GM18498 (cell line): Measurements from ENCODE around the gene REG3G.

ENCODE experiments used
- ATAC-seq: cut with Tn5 transposase; IDR thresholded peaks from one replicate; pipeline ENCODE4 v1.9.1; 2021; ENCODE audit warnings: mild to moderate bottlenecking, moderate library complexity; ENCODE audit not compliant: unreplicated experiment

REG3G gene

GRCh38 chr2:79025421-79025820 lies at the start of gene REG3G:
Gene REG3G, plus strand, starts transcription at chr2:79025702. Its CDS starts 392 bp downstream, at chr2:79026094.
- ATAC-seq, result no peak

DNA sequence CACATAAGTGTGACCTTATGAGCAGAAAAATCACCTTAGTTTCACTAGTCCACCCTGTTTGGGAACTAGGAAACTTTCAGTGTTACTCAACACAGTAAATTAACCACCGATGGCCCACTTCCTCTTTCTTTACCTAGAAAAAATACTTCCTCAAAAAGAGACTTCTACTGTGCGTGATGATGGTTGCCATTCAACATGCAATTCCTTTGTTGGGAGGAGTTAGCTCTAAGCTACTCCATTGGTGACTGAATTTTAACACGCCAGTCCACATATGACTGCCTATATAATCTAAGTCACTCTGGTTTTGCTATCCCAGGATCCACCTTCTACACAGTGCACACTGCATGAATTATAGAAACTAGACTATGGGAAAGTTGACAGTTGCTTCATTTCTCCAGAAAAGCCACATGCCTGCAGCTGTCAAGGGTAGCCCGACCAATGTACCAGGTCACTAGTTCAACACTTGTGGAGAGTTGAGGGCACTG lies 47.8 kb upstream of the REG3G start:
- peak; percentile 95 for ATAC-seq

GRCh38 chr2:78978340-78978739 lies 47.2 kb upstream of the REG3G start:
- no peak for ATAC-seq

DNA sequence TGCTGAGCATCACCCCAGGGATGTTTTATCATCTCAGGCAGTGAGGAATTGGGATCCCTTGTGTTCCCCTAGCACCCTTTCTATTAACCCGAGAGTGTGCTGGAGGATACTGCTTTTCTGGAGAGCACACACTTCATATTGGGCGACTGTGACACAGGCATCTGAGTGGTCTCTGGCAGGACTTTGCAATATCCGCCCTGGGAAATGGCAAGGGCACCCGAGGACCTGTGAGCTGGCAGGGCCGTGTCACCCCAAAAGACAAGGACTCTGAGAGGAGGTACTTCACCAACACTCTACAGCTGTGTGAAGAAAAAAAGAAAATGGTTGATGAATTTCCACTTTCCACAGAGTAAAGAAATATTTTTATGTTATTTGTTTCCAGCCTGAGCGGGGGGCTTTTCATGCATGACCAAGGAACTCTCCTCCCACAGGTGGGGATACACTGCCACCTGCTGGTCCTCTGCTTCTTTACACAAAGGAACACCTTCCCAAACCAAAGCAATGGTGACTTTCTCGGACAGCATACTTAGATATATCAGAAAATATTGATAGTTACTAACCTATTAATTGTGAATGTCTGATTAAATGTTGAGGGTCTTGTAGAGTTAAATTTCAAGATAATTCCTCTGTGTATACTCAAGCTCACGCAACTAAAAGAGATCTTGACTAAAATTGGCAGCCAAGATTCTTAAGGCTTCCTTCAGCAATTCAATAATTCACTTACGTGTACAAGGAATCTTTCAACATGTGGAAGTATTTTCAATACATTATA lies 45.9 kb upstream of the REG3G start:
- peak; percentile 42 for ATAC-seq

DNA sequence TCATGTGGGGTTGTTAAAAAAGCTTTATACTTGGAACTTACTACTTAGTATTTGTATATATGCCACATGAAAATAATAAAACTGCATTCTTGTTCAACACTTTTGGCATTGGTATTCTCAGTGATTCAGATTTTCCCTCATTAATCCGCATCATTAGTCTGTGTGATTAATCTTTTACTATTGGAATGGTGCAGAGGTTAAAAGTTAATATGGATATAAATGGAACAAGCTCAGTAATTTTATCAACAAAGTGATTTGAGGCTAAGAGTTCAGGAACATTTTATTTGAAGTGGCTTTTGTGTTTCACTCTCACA lies 45.4 kb upstream of the REG3G start:
- no peak for ATAC-seq

DNA sequence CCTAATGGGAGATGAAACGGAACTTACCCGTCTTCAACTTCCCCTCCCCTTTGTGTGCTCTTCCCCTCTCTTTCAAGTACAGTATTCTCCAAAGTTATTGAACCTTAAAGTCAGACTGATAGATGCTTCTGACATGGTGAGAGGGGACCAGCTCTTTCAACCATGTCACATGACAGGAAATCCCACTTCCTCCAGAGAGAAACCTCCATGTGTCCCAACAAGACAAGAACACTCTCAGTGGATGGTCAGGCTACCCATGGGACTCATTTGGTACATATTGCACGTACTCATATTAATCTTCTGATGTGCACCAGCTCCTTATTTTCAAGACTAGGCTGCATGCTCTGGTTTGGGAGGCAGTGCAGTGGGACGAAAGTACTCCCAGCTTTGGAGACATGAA lies 44.6 kb upstream of the REG3G start:
- no peak for ATAC-seq

DNA sequence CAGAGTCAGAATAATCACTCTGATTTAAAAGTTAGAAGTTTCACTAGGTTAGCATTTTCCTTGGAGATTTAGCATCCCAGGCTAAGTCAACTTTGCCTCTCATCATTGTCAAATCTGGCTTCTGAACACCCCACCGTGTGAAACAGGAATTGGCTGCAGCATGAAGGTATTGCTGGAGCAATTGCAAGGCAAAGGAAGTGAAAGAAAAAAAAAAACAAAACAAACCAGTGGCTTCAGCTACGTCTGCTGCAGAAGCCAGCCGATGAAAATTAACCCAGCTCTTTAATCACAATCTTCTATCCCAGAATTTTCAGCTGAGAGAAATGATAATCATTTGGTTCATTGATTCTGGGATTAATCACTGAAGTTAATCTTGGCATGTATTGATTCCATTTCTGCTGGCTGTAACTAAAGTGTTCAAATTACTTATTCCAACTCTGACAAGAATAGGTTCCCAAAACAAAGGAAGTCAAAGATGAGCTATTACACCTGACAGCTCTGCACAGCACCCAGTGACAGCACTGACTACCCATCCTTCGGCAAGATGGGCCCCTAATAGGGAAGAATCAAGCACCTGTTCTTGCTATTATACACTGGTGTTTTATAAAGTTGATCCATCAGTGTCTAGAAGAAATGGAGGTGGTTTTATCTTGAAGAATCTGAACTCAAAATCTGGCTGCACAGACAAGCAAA lies 42.7 kb upstream of the REG3G start:
- no peak for ATAC-seq

- ATAC-seq, result no peak
Measured at GRCh38 chr2:78984386-78984785, 41.1 kb upstream of the REG3G start.

DNA sequence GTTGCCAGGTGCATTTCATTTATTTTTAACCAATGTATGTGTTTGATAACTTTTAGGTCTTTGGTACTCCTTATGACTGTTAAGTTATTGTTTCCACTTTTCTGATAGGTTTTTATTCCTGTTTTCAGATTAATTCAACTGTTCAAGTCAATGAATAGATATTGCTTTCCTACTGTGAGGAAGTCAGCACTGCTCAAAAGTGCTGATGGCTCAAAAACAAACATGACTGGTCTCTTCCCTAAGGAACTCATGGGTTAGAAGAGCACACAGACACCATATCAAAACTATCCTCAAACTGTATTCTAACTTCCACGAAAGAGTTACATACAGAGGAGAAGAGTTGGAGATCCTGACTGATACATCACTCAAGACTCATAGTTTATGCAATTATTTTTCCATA lies 39.9 kb upstream of the REG3G start:
- no peak for ATAC-seq

DNA sequence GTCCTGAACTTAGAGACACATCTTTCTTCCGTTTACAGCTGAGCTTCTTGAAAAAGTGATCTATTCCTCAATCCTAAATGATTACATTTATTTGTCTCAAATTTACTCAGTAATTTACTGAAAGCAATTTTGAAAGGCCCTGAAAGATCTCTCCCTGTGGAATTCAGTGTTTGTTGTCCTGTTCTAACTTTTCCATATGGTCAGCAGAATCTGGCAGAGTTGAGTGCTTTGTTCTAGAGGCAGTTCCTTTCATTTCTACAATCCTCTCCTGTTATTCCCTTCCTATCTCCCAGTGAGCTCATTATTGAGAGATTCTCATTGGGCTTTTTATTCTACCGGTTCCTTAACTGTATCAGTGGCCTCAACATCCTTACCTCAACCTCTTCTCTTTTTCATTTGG lies 36.5 kb upstream of the REG3G start:
- ATAC-seq, result no peak

- ATAC-seq, result no peak
Measured at GRCh38 chr2:78992451-78992806, 33.1 kb upstream of the REG3G start.

- ATAC-seq, result no peak
Measured at GRCh38 chr2:78992807-78993517, 32.5 kb upstream of the REG3G start.

GRCh38 chr2:78993518-78994148 lies 31.9 kb upstream of the REG3G start:
- ATAC-seq, result no peak

GRCh38 chr2:78994789-78995188 lies 30.7 kb upstream of the REG3G start:
- ATAC-seq, result no peak

- ATAC-seq, result no peak
Measured at GRCh38 chr2:78999406-78999805, 26.1 kb upstream of the REG3G start.

GRCh38 chr2:79000008-79000576 lies 25.4 kb upstream of the REG3G start:
- ATAC-seq, result no peak

GRCh38 chr2:79001285-79001684 lies 24.2 kb upstream of the REG3G start:
- ATAC-seq, result no peak

DNA sequence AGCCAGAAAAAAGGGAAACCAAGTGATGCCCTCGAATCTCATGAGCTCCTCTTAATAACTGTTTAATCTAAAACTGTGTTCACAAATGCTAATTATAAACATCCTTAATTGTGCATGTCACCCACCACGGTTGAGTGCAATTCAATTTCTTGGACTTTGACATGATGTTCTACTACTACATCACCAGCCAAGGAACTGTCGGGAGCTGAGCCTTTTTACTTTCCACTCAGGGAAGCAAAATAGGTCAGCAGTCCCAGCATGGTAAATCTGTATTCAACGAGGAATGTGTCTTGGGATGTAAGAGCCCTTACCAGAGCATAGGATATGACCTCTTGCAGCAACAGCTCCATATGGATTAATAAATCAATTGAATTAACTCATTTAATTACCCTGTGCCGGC lies 20.8 kb upstream of the REG3G start:
- no peak for ATAC-seq

- no peak for ATAC-seq
Measured at GRCh38 chr2:79005216-79005615, 20.3 kb upstream of the REG3G start.

- ATAC-seq, result no peak
Measured at GRCh38 chr2:79009388-79009787, 16.1 kb upstream of the REG3G start.

- no peak for ATAC-seq
Measured at GRCh38 chr2:79011496-79011895, 14.0 kb upstream of the REG3G start.
